GM10248 (cell line): Measurements from ENCODE around the gene ELOB.
A peak's percentile ranks its signal among the peaks of the same experiment; 100 is the strongest.

Source experiments
- CTCF ChIA-PET: fragments of 300-600 bp; sonication (Branson Sonifier 250); formaldehyde crosslinking; extraction: SDS; loops from one replicate; lab custom pipeline; 2021; ENCODE audit warnings: antibody characterized with exemption; lab: Yijun Ruan, JAX
- POLR2A ChIA-PET: fragments of 350-650 bp; sonication (Branson Sonifier 250); formaldehyde crosslinking; extraction: SDS; loops from one replicate; lab custom pipeline; 2020; ENCODE audit warnings: antibody characterized with exemption; lab: Yijun Ruan, JAX
- DNase-seq: peaks from one replicate; pipeline ENCODE4 v3.0.0; 2012; ENCODE audit errors: extremely low spot score
- CTCF ChIP-seq: IDR thresholded peaks from 2 replicates; pipeline ENCODE4 v1.5.1; 2012; ENCODE audit warnings: mild to moderate bottlenecking, low read depth; ENCODE audit errors: extremely low read depth, missing control alignments, control extremely low read depth

Gene ELOB

GRCh38 chr16:2817340-2818271, 40.5 kb upstream of the ELOB start:
- TF ChIP-seq CTCF, result no peak
- CTCF ChIA-PET, result no interaction called here
- no peak for DNase-seq
- POLR2A ChIA-PET, result no interaction called here

- no peak for DNase-seq
- POLR2A ChIA-PET, result no interaction called here
- TF ChIP-seq CTCF, result peak; percentile 28
- CTCF ChIA-PET, result no interaction called here
Measured at GRCh38 chr16:2816751-2817339, 39.8 kb upstream of the ELOB start, which contains the start of gene PRSS21. PRSS21 (plus strand) TSS chr16:2817237; CDS start chr16:2817269, 32 bp downstream.

GRCh38 chr16:2815299-2815771, 38.3 kb upstream of the ELOB start:
- no peak for TF ChIP-seq CTCF
- CTCF ChIA-PET, result interaction anchor here (1.2 kb wide), 1 partner anchor 112 kb away, joined by 3 read pairs; no protein-coding TSS in a partner anchor
- DNase-seq, result no peak
- POLR2A ChIA-PET, result no interaction called here

- TF ChIP-seq CTCF, result no peak
- ChIA-PET CTCF (interaction anchor here (1.7 kb wide), 1 partner anchor 54 kb away, joined by 5 read pairs; no protein-coding TSS in a partner anchor), POLR2A (no interaction called here)
- DNase-seq, result no peak
Measured at GRCh38 chr16:2814551-2815298, 37.6 kb upstream of the ELOB start.

- ChIA-PET POLR2A (no interaction called here), CTCF (interaction anchor here (1.7 kb wide), 1 partner anchor 55 kb away, joined by 5 read pairs; no protein-coding TSS in a partner anchor)
- no peak for DNase-seq
- no peak for TF ChIP-seq CTCF
Measured at GRCh38 chr16:2813771-2814221, 36.7 kb upstream of the ELOB start.
